Brain microvascular endothelial cell (primary cell): ENCODE results near the gene OCSTAMP.

Source experiments
- DNase-seq: peaks from one replicate; pipeline ENCODE4 v3.0.0-alpha.2; 2020
- H3K27ac ChIP-seq: fragments of 250-450 bp; sonication (Bioruptor Pico); 2 replicates; pipeline ENCODE4 v1.5.1; 2020; ENCODE audit warnings: mild to moderate bottlenecking, moderate library complexity
- H3K27me3 ChIP-seq: fragments of 250-450 bp; sonication (Bioruptor Pico); replicated peaks from 2 replicates; pipeline ENCODE4 v1.5.1; 2020; ENCODE audit warnings: mild to moderate bottlenecking
- H3K36me3 ChIP-seq: fragments of 250-450 bp; sonication (Bioruptor Pico); replicated peaks from 2 replicates; pipeline ENCODE4 v1.5.1; 2020; ENCODE audit warnings: mild to moderate bottlenecking
- H3K4me3 ChIP-seq: 2 replicates; pipeline ENCODE4 v1.5.1; 2011; ENCODE audit warnings: low read depth, mild to moderate bottlenecking, control low read depth, low read length, moderate library complexity
- CTCF ChIP-seq: IDR thresholded peaks from 2 replicates; pipeline ENCODE4 v1.5.1; 2011; ENCODE audit warnings: low read depth, mild to moderate bottlenecking, moderate library complexity, low read length, control low read depth, inconsistent platforms; ENCODE audit errors: missing control alignments
- in situ Hi-C: cut with HindIII; loops from 2 replicates; pipeline ENCODE4 v1.10.0; 2017; ENCODE audit warnings: low sequenced_read_pairs, low pct_ligation_motif_present

The OCSTAMP gene

GRCh38 chr20:46559685-46560440 is 9.4 kb upstream of the OCSTAMP start:
- DNase-seq: no peak
- H3K27me3 ChIP-seq: no peaks in the 10 kb centered on the region
- no peaks in the 10 kb centered on the region for H3K36me3 ChIP-seq
- H3K4me3 ChIP-seq: no peak overlapping the region
- TF ChIP-seq CTCF: no peak
- no peak overlapping the region for H3K27ac ChIP-seq
- in situ Hi-C loops: no loop called here

- in situ Hi-C loops: no loop called here
- DNase-seq: no peak
- TF ChIP-seq CTCF: no peak
- Histone ChIP-seq H3K27me3 (no peaks in the 10 kb centered on the region), H3K4me3 (no peak overlapping the region), H3K36me3 (no peaks in the 10 kb centered on the region), H3K27ac (no peak overlapping the region)
These were observed 8.5 kb upstream of the OCSTAMP start for GRCh38 chr20:46559001-46559400.

GRCh38 chr20:46558511-46558959 is 8.1 kb upstream of the OCSTAMP start:
- no peak overlapping the region for H3K27ac ChIP-seq
- no peaks in the 10 kb centered on the region for H3K36me3 ChIP-seq
- DNase-seq: peak; percentile 84
- H3K4me3 ChIP-seq: no peak overlapping the region
- no peaks in the 10 kb centered on the region for H3K27me3 ChIP-seq
- in situ Hi-C loops: no loop called here
- no peak for TF ChIP-seq CTCF

GRCh38 chr20:46557231-46557956 is 6.9 kb upstream of the OCSTAMP start:
- no peak overlapping the region for H3K27ac ChIP-seq
- H3K27me3 ChIP-seq: no peaks in the 10 kb centered on the region
- TF ChIP-seq CTCF: no peak
- in situ Hi-C loops: no loop called here
- H3K4me3 ChIP-seq: no peak overlapping the region
- DNase-seq: no peak
- no peaks in the 10 kb centered on the region for H3K36me3 ChIP-seq

- in situ Hi-C loops: no loop called here
- H3K36me3 ChIP-seq: no peaks in the 10 kb centered on the region
- H3K27ac ChIP-seq: no peak overlapping the region
- H3K4me3 ChIP-seq: no peak overlapping the region
- no peaks in the 10 kb centered on the region for H3K27me3 ChIP-seq
- no peak for DNase-seq
- no peak for TF ChIP-seq CTCF
These were observed 5.0 kb upstream of the OCSTAMP start for GRCh38 chr20:46555370-46555956.
